ENCODE data around the gene SLC9C1. TPM values are rescaled to one million over a fixed set of nuclear protein-coding genes. Genes with fewer than 3 reads are reported as not detected.

The SLC9C1 gene
- total and polyA plus RNA-seq, 9 of the 15 experiments (the other 6 are each of a cell fraction or from before 2014, with no cell fraction given), result not detected

GRCh38 chr3:112109322-112109721, 184.7 kb downstream of the SLC9C1 start (continued):
- TF ChIP-seq MEF2D (tag; conservative IDR thresholded peaks at IDR 0.05; ENCODE audit: low read depth), result no peak
- TF ChIP-seq ZFP1 (CRISPR knock-in tag; IDR thresholded peaks at IDR 0.05), result no peak
- TF ChIP-seq ZBTB5 (IDR thresholded peaks at IDR 0.05), result no peak
- no peak for TF ChIP-seq ZNF444 (CRISPR knock-in tag; IDR thresholded peaks at IDR 0.05)
- TF ChIP-seq ELK3 (CRISPR knock-in tag; IDR thresholded peaks at IDR 0.05), result no peak
- TF ChIP-seq NUFIP1 (IDR thresholded peaks at IDR 0.05; ENCODE audit: partially characterized antibody), result no peak
- no peak for TF ChIP-seq JUN (IDR thresholded peaks at IDR 0.05; ENCODE audit: borderline replicate concordance, low read depth, low read length)
- no peak for TF ChIP-seq JUN (CRISPR knock-in tag; IDR thresholded peaks at IDR 0.05; ENCODE audit: borderline replicate concordance)
- no peak for TF ChIP-seq ASH1L (IDR thresholded peaks at IDR 0.05; ENCODE audit: borderline replicate concordance, low read depth, partially characterized antibody)
- TF ChIP-seq ZNF224 (CRISPR knock-in tag; IDR thresholded peaks at IDR 0.05), result no peak
- no peak for TF ChIP-seq ZNF384 (IDR thresholded peaks at IDR 0.05; ENCODE audit: low read depth, low read length)
- no peak for TF ChIP-seq SP1 (CRISPR knock-in tag; IDR thresholded peaks at IDR 0.05)
- TF ChIP-seq ZNF134 (CRISPR knock-in tag; conservative IDR thresholded peaks at IDR 0.05), result no peak
